ENCODE results near the gene ABHD17B. TPM values are rescaled to one million over a fixed set of nuclear protein-coding genes. Genes with fewer than 3 reads are reported as not detected.

The ABHD17B gene
- 14.8 and 15.5 TPM in 2 replicates for total RNA-seq

DNA sequence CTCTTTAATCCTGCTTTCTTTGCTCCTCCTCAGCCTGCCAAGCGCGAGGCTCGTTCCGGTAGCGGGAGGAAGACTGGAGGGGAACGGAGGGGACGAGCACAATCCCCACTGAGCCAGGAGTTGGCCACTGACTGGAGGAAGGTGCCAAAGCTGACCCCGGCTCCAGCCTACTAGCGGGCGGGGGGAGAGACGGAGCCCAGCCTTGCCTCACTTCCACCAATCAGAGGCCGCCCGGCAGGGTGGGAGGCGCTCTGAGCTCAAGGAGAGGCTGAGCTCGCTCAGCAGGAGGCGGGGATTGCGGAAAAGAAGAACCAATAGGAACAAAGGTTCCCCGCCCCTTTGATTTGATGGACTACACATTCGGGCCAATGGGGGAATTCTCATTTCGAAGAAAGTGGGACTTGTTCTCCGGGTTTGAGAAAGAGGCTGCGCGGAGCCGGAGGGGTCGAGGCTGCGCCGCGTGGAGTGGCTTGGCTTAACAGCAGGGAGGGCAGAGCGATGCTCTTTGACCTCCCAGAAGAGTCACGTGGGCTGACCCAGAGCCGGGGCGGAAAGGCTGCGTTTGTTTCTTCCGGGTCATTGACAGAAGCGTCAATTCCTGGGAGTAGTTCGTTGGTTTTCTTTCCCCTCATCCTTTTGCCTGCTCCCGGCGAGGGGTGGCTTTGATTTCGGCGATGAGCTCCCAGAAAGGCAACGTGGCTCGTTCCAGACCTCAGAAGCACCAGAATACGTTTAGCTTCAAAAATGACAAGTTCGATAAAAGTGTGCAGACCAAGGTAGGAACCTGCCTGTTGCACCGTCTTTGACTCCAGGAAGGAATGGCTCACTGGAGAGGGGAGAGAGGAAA is at the start of gene ABHD17B, which contains the start of gene C9orf85:
TSS of gene ABHD17B (minus strand) at position 133 of the 847 bp plus-strand sequence. CDS start 36,113 bp downstream, outside the sequence.
TSS of gene C9orf85 (plus strand) at position 579 of the 847 bp plus-strand sequence. CDS start at position 675, 96 bp downstream.

Other genes starting within 250 kb of the ABHD17B start
- 106 and 125 TPM in 2 replicates for gene CEMIP2, start 142.7 kb downstream of the ABHD17B start, total RNA-seq
- 4.7 and 5.5 TPM in 2 replicates for gene C9orf85, start 446 bp upstream of the ABHD17B start, total RNA-seq
- not detected in 2 replicates for gene C9orf57, start 149.4 kb upstream of the ABHD17B start, total RNA-seq
- 0.76 TPM in 1 of 2 replicates, not detected in the other for gene GDA, start 238.2 kb upstream of the ABHD17B start, total RNA-seq

Data from mesangial cell (primary cell).